Mesodermal cell (in vitro differentiated cells): ENCODE results near the gene PRADC1.
"Not testable (repeated sequence)": the region's sequence is repeated elsewhere in the genome, so short reads cannot be mapped to it uniquely, and the experiment has no call there.

Experiments used
- H3K27ac ChIP-seq: 2 replicates; pipeline ENCODE4 v1.7.0; 2013; ENCODE audit warnings: mild to moderate bottlenecking, low read depth, low read length, moderate library complexity; ENCODE audit not compliant: severe bottlenecking
- H3K36me3 ChIP-seq: 2 replicates; pipeline ENCODE4 v1.7.1; 2013; ENCODE audit warnings: mild to moderate bottlenecking, low read length, moderate library complexity; ENCODE audit not compliant: control insufficient read depth, insufficient read depth
- H3K4me1 ChIP-seq: one replicate; pipeline ENCODE4 v1.7.1; 2013; ENCODE audit warnings: mild to moderate bottlenecking, low read length; ENCODE audit not compliant: insufficient read depth, control insufficient read depth, poor library complexity, severe bottlenecking
- H3K4me3 ChIP-seq: 2 replicates; pipeline ENCODE4 v1.7.0; 2013; ENCODE audit warnings: low read length, control low read depth, mild to moderate bottlenecking; ENCODE audit not compliant: insufficient read depth, poor library complexity, severe bottlenecking; ENCODE audit errors: extremely low read depth
- H3K9me3 ChIP-seq: 2 replicates; pipeline ENCODE4 v1.7.1; 2013; ENCODE audit warnings: mild to moderate bottlenecking, low read length, moderate library complexity; ENCODE audit not compliant: control insufficient read depth
- WGBS, 2 experiments: methylation state at CpG; one replicate each; pipeline ENCODE4 v1.1.5; 2013; ENCODE audit warnings: missing lambda C conversion rate in 2 of 2; ENCODE audit not compliant: insufficient coverage in 2 of 2; 5-methylcytosine and 5-hydroxymethylcytosine counted together

The PRADC1 gene

GRCh38 chr2:73265298-73266060 is 32.4 kb upstream of the PRADC1 start:
- Histone ChIP-seq H3K27ac (no peak overlapping the region), H3K9me3 (no peaks in the 10 kb centered on the region), H3K4me1 (peaks cover 6% of the 10 kb centered on the region), H3K4me3 (no peak overlapping the region), H3K36me3 (no peaks in the 10 kb centered on the region)
- WGBS, 2 experiments, result 91 to 92% methylated on average over 23 to 26 of the region's 28 CpGs

GRCh38 chr2:73264783-73265182 is 31.7 kb upstream of the PRADC1 start:
- no peaks in the 10 kb centered on the region for H3K36me3 ChIP-seq
- peaks cover 6% of the 10 kb centered on the region for H3K4me1 ChIP-seq
- H3K27ac ChIP-seq, result no peak overlapping the region
- 90 to 92% methylated on average over 3 of the region's 4 CpGs for WGBS, 2 experiments
- no peaks in the 10 kb centered on the region for H3K9me3 ChIP-seq
- H3K4me3 ChIP-seq, result no peak overlapping the region

GRCh38 chr2:73264332-73264606 is 31.2 kb upstream of the PRADC1 start:
- Histone ChIP-seq H3K27ac (no peak overlapping the region), H3K36me3 (no peaks in the 10 kb centered on the region), H3K9me3 (no peaks in the 10 kb centered on the region), H3K4me3 (no peak overlapping the region), H3K4me1 (peaks cover 6% of the 10 kb centered on the region)
- 94% methylated on average over 12 to 15 of the region's 15 CpGs for WGBS, 2 experiments

GRCh38 chr2:73263540-73264331 is 30.7 kb upstream of the PRADC1 start:
- Histone ChIP-seq H3K9me3 (no peaks in the 10 kb centered on the region), H3K4me3 (no peak overlapping the region), H3K36me3 (no peaks in the 10 kb centered on the region), H3K4me1 (peaks cover 6% of the 10 kb centered on the region), H3K27ac (no peak overlapping the region)
- 95% methylated on average over 7 to 11 of the region's 16 CpGs for WGBS, 2 experiments

GRCh38 chr2:73262691-73263429 is 29.8 kb upstream of the PRADC1 start:
- H3K4me3 ChIP-seq, H3K4me1 ChIP-seq, H3K36me3 ChIP-seq, H3K27ac ChIP-seq, H3K9me3 ChIP-seq: not testable (repeated sequence)
- 92 to 99% methylated on average over 11 to 12 of the region's 18 CpGs for WGBS, 2 experiments

- no peak overlapping the region for H3K27ac ChIP-seq
- H3K4me3 ChIP-seq, result no peak overlapping the region
- H3K9me3 ChIP-seq, result no peaks in the 10 kb centered on the region
- H3K4me1 ChIP-seq, result peaks cover 6% of the 10 kb centered on the region
- no peaks in the 10 kb centered on the region for H3K36me3 ChIP-seq
- 83% methylated on average over 1 of the region's 4 CpGs; no CpG with 5 or more reads in 1 of the 2 experiments for WGBS, 2 experiments
These were observed 29.1 kb upstream of the PRADC1 start for GRCh38 chr2:73262108-73262651.

- H3K4me1 ChIP-seq, result no peaks in the 10 kb centered on the region
- WGBS, 2 experiments, result 28 to 41% methylated on average over 10 to 14 of the region's 17 CpGs
- H3K36me3 ChIP-seq, result peaks cover 4% of the 10 kb centered on the region
- H3K4me3 ChIP-seq, result no peak overlapping the region
- H3K27ac ChIP-seq, result no peak overlapping the region
- no peaks in the 10 kb centered on the region for H3K9me3 ChIP-seq
These were observed 27.4 kb upstream of the PRADC1 start for GRCh38 chr2:73260338-73260984.

- no peak overlapping the region for H3K4me3 ChIP-seq
- no peaks in the 10 kb centered on the region for H3K9me3 ChIP-seq
- WGBS, 2 experiments, result 91 to 94% methylated on average over 4 of the region's 4 CpGs
- H3K36me3 ChIP-seq, result peaks cover 5% of the 10 kb centered on the region
- H3K27ac ChIP-seq, result no peak overlapping the region
- no peaks in the 10 kb centered on the region for H3K4me1 ChIP-seq
These were observed 26.8 kb upstream of the PRADC1 start for GRCh38 chr2:73259704-73260337.

- H3K27ac ChIP-seq, result no peak overlapping the region
- WGBS, 2 experiments, result 86 to 93% methylated on average over 5 to 6 of the region's 8 CpGs
- H3K4me3 ChIP-seq, result no peak overlapping the region
- H3K4me1 ChIP-seq, result no peaks in the 10 kb centered on the region
- no peaks in the 10 kb centered on the region for H3K9me3 ChIP-seq
- peaks cover 11% of the 10 kb centered on the region for H3K36me3 ChIP-seq
These were observed 26.2 kb upstream of the PRADC1 start for GRCh38 chr2:73259276-73259675.

- WGBS, 2 experiments, result 93 to 96% methylated on average over 7 to 9 of the region's 9 CpGs
These were observed 25.8 kb upstream of the PRADC1 start for GRCh38 chr2:73258913-73259215.

More at GRCh38 chr2:73258913-73259215, 25.8 kb upstream of the PRADC1 start:
- Histone ChIP-seq H3K4me1 (no peaks in the 10 kb centered on the region), H3K4me3 (no peak overlapping the region), H3K36me3 (peaks cover 15% of the 10 kb centered on the region), H3K27ac (no peak overlapping the region), H3K9me3 (no peaks in the 10 kb centered on the region)
